RWPE1 (cell line): ENCODE data around the gene EVI5.
"Not testable (repeated sequence)": the region's sequence is repeated elsewhere in the genome, so short reads cannot be mapped to it uniquely, and the experiment has no call there.

Experiments used
- CTCF ChIA-PET: fragments of 350-600 bp; sonication (Branson Sonifier 250); formaldehyde crosslinking; extraction: SDS; loops from one replicate; lab custom pipeline; 2021; lab: Yijun Ruan, JAX
- POLR2A ChIA-PET: fragments of 400-600 bp; formaldehyde crosslinking; extraction: SDS; loops from one replicate; lab custom pipeline; 2020; ENCODE audit warnings: antibody characterized with exemption; ENCODE audit not compliant: low non-redundant PET; lab: Yijun Ruan, JAX
- DNase-seq: peaks from one replicate; pipeline ENCODE4 v3.0.0; 2012; ENCODE audit warnings: low spot score
- H3K27ac ChIP-seq: fragments of 450-650 bp; 2 replicates; pipeline ENCODE4 v1.5.1; 2017
- TF ChIP-seq, protein P1 (sequence below): fragments of 450-650 bp; conservative IDR thresholded peaks from 2 replicates; pipeline ENCODE4 v1.5.1; 2017; ENCODE audit warnings: low read depth, mild to moderate bottlenecking

The EVI5 gene

DNA sequence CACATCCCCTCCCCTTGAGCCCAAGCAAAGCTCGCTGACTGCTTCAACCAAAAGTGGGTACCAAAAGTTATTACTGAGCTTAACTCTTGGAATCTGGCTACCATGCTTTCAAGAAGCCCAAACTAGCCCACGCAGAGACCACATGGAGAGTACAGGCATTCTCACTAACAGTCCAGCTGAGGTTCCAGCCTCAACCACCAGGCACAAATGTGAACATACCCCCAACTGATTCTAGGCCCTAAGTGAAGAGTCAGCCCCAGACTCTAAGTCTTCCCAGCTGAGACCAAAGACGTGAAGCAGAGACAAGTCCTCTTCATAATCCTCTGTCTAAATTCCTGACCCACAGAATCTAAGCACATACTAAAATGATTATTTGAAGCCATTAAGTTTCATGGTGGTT lies 36.8 kb downstream of the EVI5 start:
- TF ChIP-seq, protein P1, sequence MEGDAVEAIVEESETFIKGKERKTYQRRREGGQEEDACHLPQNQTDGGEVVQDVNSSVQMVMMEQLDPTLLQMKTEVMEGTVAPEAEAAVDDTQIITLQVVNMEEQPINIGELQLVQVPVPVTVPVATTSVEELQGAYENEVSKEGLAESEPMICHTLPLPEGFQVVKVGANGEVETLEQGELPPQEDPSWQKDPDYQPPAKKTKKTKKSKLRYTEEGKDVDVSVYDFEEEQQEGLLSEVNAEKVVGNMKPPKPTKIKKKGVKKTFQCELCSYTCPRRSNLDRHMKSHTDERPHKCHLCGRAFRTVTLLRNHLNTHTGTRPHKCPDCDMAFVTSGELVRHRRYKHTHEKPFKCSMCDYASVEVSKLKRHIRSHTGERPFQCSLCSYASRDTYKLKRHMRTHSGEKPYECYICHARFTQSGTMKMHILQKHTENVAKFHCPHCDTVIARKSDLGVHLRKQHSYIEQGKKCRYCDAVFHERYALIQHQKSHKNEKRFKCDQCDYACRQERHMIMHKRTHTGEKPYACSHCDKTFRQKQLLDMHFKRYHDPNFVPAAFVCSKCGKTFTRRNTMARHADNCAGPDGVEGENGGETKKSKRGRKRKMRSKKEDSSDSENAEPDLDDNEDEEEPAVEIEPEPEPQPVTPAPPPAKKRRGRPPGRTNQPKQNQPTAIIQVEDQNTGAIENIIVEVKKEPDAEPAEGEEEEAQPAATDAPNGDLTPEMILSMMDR = no peak
- no peak overlapping the region for H3K27ac ChIP-seq
- DNase-seq = no peak
- POLR2A ChIA-PET = no interaction called here
- CTCF ChIA-PET = interaction anchor here (0.7 kb wide), 2 partner anchors 35 to 186 kb away, joined by 4 to 6 read pairs; no protein-coding TSS in a partner anchor

- H3K27ac ChIP-seq = no peak overlapping the region
- POLR2A ChIA-PET = no interaction called here
- DNase-seq = no peak
- TF ChIP-seq, protein P1 = no peak
- CTCF ChIA-PET = no interaction called here
These were observed 37.2 kb downstream of the EVI5 start for GRCh38 chr1:92747735-92748134.

- DNase-seq, H3K27ac ChIP-seq, POLR2A ChIA-PET: not testable (repeated sequence)
- CTCF ChIA-PET = interaction anchor here (0.6 to 0.7 kb wide), 3 partner anchors 45 to 293 kb away, joined by 3 to 4 read pairs (median 3); no protein-coding TSS in a partner anchor
These were observed 38.7 kb downstream of the EVI5 start for GRCh38 chr1:92746255-92746654.

- ChIA-PET CTCF (no interaction called here), POLR2A (no interaction called here)
- H3K27ac ChIP-seq = no peak overlapping the region
- DNase-seq = no peak
- TF ChIP-seq, protein P1 = no peak
These were observed 41.7 kb downstream of the EVI5 start for GRCh38 chr1:92743221-92743620.

DNA sequence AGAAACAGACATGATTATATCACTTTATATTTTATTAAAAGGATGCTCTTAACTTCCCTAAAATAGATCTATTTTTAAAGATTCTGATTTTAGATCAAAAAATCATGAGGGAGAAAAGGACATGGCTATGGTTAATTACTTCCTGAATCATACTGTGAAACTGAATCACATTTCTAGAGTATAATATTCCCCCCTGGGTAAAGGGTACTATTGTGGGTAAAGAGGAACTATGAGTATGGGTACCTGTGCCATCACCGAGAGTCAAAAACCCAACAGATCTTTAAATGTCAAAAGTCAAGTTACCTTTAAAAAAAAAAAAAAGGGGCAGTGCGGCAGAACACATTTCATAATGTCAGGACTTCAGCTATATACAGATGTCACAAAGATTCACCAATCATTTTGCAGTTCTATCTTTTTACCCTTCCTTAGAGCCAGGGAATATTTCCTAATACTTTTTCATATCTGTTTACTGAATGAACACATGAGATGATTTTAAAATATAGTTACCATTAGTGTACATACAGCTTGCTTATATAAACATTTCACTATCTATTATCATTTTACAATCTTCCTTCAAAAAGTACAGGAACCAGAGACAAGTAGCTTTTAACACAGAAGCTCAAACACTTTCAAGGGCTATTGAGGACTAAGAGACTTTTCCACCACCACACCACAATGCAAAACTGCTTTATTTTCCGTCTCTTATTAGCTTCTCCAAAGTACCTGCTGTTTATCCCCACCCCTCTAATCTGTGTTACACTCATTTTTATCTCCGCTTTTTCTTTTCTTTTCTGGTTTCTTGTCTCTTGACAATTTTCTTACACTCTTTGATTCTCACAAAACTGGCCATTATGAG lies 45.0 kb downstream of the EVI5 start:
- CTCF ChIA-PET = interaction anchor here (0.6 to 1.2 kb wide), 3 partner anchors 9 to 396 kb away, joined by 3 to 4 read pairs (median 3); no protein-coding TSS in a partner anchor
- TF ChIP-seq, protein P1 = no peak
- no peak overlapping the region for H3K27ac ChIP-seq
- DNase-seq = no peak
- POLR2A ChIA-PET = no interaction called here

- POLR2A ChIA-PET = no interaction called here
- TF ChIP-seq, protein P1 = no peak; the same call in 1 of the 2 replicates
- H3K27ac ChIP-seq = no peak overlapping the region
- CTCF ChIA-PET = interaction anchor here (0.7 kb wide), 1 partner anchor 181 kb away, joined by 3 read pairs; no protein-coding TSS in a partner anchor
- DNase-seq = no peak
These were observed 48.5 kb downstream of the EVI5 start for GRCh38 chr1:92736395-92736794.

GRCh38 chr1:92730476-92730875 lies 54.4 kb downstream of the EVI5 start:
- ChIA-PET POLR2A (no interaction called here), CTCF (interaction anchor here (0.6 kb wide), 1 partner anchor 420 kb away, joined by 3 read pairs; no protein-coding TSS in a partner anchor)
- H3K27ac ChIP-seq = no peak overlapping the region
- no peak for DNase-seq
- TF ChIP-seq, protein P1 = no peak
